Mesenchymal stem cell (in vitro differentiated cells and primary cell): ENCODE data around the gene CLEC4A.
"Not testable (repeated sequence)": the region's sequence is repeated elsewhere in the genome, so short reads cannot be mapped to it uniquely, and the experiment has no call there.

ENCODE experiments used
- DNase-seq: peaks from one replicate; pipeline ENCODE4 v3.0.0-alpha.2; 2013
- H2AFZ ChIP-seq: one replicate; pipeline ENCODE4 v1.6.1; 2013; ENCODE audit warnings: low read depth, mild to moderate bottlenecking, control low read depth, inconsistent platforms, low read length, moderate library complexity
- H2AK5ac ChIP-seq: 2 replicates; pipeline ENCODE4 v1.6.1; 2013; ENCODE audit warnings: low read length, moderate library complexity, mild to moderate bottlenecking, inconsistent platforms; ENCODE audit not compliant: severe bottlenecking
- H2BK120ac ChIP-seq: one replicate; pipeline ENCODE4 v1.6.1; 2013; ENCODE audit warnings: low read depth, mild to moderate bottlenecking, inconsistent platforms, low read length, moderate library complexity
- H2BK12ac ChIP-seq, 2 experiments: one replicate each; pipeline ENCODE4 v1.6.1; 2013; ENCODE audit warnings: inconsistent platforms in 2 of 2, low read length in 2 of 2, mild to moderate bottlenecking in 2 of 2, moderate library complexity in 2 of 2, control low read depth in 1 of 2
- H2BK15ac ChIP-seq: one replicate; pipeline ENCODE4 v1.6.1; 2013; ENCODE audit warnings: mild to moderate bottlenecking, low read depth, inconsistent platforms; ENCODE audit not compliant: poor library complexity, severe bottlenecking
- H2BK5ac ChIP-seq: 2 replicates; pipeline ENCODE4 v1.6.1; 2013; ENCODE audit warnings: low read depth, mild to moderate bottlenecking, low read length, control low read depth, inconsistent platforms; ENCODE audit not compliant: poor library complexity, severe bottlenecking
- H3K14ac ChIP-seq, 2 experiments: one replicate each; pipeline ENCODE4 v1.6.1; 2013; ENCODE audit warnings: inconsistent platforms in 2 of 2, low read length in 2 of 2, control low read depth in 1 of 2, mild to moderate bottlenecking in 1 of 2, moderate library complexity in 1 of 2
- H3K18ac ChIP-seq, 2 experiments: one replicate each; pipeline ENCODE4 v1.6.1; 2013; ENCODE audit warnings: inconsistent platforms in 2 of 2, low read length in 2 of 2, control low read depth in 1 of 2, low read depth in 1 of 2, mild to moderate bottlenecking in 1 of 2
- H3K23ac ChIP-seq, 2 experiments: one replicate each; pipeline ENCODE4 v1.6.1; 2013; ENCODE audit warnings: inconsistent platforms in 2 of 2, low read length in 2 of 2, mild to moderate bottlenecking in 2 of 2, moderate library complexity in 2 of 2, control low read depth in 1 of 2
- H3K27ac ChIP-seq: 2 replicates; pipeline ENCODE4 v1.5.1; 2013; ENCODE audit warnings: mild to moderate bottlenecking, moderate library complexity, low read length, control low read depth, inconsistent platforms; ENCODE audit not compliant: poor library complexity, severe bottlenecking
- H3K27me3 ChIP-seq, 2 experiments: 2 replicates each; pipeline versions ENCODE4 v1.6.1 to v1.7.0; 2013; ENCODE audit warnings: low read length in 2 of 2, mild to moderate bottlenecking in 2 of 2, moderate library complexity in 2 of 2, control low read depth in 1 of 2, inconsistent platforms in 1 of 2; ENCODE audit not compliant: control insufficient read depth in 1 of 2, insufficient read depth in 1 of 2
- H3K36me3 ChIP-seq, 2 experiments: 2 replicates each; pipeline versions ENCODE4 v1.6.1 to v1.7.0; 2013; ENCODE audit warnings: low read length in 2 of 2, control low read depth in 1 of 2, inconsistent platforms in 1 of 2, low read depth in 1 of 2, mild to moderate bottlenecking in 1 of 2; ENCODE audit not compliant: insufficient read depth in 2 of 2, control insufficient read depth in 1 of 2
- H3K4ac ChIP-seq, 2 experiments: one replicate each; pipeline ENCODE4 v1.6.1; 2013; ENCODE audit warnings: inconsistent platforms in 2 of 2, low read length in 2 of 2, mild to moderate bottlenecking in 2 of 2, moderate library complexity in 2 of 2, control low read depth in 1 of 2, low read depth in 1 of 2
- H3K4me1 ChIP-seq: 2 replicates; pipeline ENCODE4 v1.6.1; 2013; ENCODE audit warnings: low read depth, low read length, control low read depth; ENCODE audit not compliant: control insufficient read depth, insufficient read depth
- H3K4me2 ChIP-seq: 2 replicates; pipeline ENCODE4 v1.6.1; 2013; ENCODE audit warnings: low read length, mild to moderate bottlenecking, inconsistent platforms; ENCODE audit not compliant: poor library complexity, severe bottlenecking
- H3K4me3 ChIP-seq, 2 experiments: 2 replicates each; pipeline versions ENCODE4 v1.5.1 to v1.7.0; 2013; ENCODE audit warnings: low read length in 2 of 2, mild to moderate bottlenecking in 2 of 2, control low read depth in 1 of 2, low read depth in 1 of 2; ENCODE audit not compliant: insufficient read depth in 1 of 2
- H3K79me1 ChIP-seq: replicated peaks from 2 replicates; pipeline ENCODE4 v1.6.1; 2013; ENCODE audit warnings: mild to moderate bottlenecking, control low read depth, low read length, inconsistent platforms; ENCODE audit not compliant: poor library complexity, severe bottlenecking
- H3K9ac ChIP-seq: 2 replicates; pipeline ENCODE4 v1.7.0; 2013; ENCODE audit warnings: mild to moderate bottlenecking, low read length, moderate library complexity
- H3K9me3 ChIP-seq: 2 replicates; pipeline ENCODE4 v1.7.0; 2013; ENCODE audit warnings: mild to moderate bottlenecking, low read length; ENCODE audit not compliant: control insufficient read depth
- H4K8ac ChIP-seq: one replicate; pipeline ENCODE4 v1.6.1; 2013; ENCODE audit warnings: inconsistent platforms, mild to moderate bottlenecking, low read length, moderate library complexity
- H4K91ac ChIP-seq: one replicate; pipeline ENCODE4 v1.6.1; 2013; ENCODE audit warnings: mild to moderate bottlenecking, low read length, inconsistent platforms
- WGBS: methylation state at CpG from one replicate; pipeline ENCODE4 v1.1.7; 2013; ENCODE audit warnings: mixed read lengths; 5-methylcytosine and 5-hydroxymethylcytosine counted together

Gene CLEC4A

GRCh38 chr12:8089277-8089676, 34.1 kb upstream of the CLEC4A start:
- not testable (repeated sequence) for H3K4ac ChIP-seq, H2AK5ac ChIP-seq, H3K4me1 ChIP-seq, H3K27me3 ChIP-seq, H2AFZ ChIP-seq, H3K23ac ChIP-seq, H3K4me3 ChIP-seq, H2BK120ac ChIP-seq, H3K9ac ChIP-seq, H4K8ac ChIP-seq, H3K27ac ChIP-seq, H3K14ac ChIP-seq, H3K9me3 ChIP-seq, H3K4me2 ChIP-seq, H2BK15ac ChIP-seq, H2BK5ac ChIP-seq, H4K91ac ChIP-seq, DNase-seq, H3K18ac ChIP-seq, H2BK12ac ChIP-seq
- Histone ChIP-seq H3K36me3 (peaks cover 9 to 48% of the 10 kb centered on the region in 2 experiments), H3K79me1 (peaks cover 27% of the 10 kb centered on the region)
- 96% methylated on average over 11 of the region's 11 CpGs for WGBS

- DNase-seq, result no peak
- Histone ChIP-seq H3K4me2 (no peak overlapping the region), H4K91ac (no peak overlapping the region), H3K4me3 (no peak overlapping the region), H3K18ac (no peak overlapping the region), H4K8ac (no peak overlapping the region), H3K9ac (no peak overlapping the region), H2BK15ac (no peak overlapping the region), H2AFZ (no peak overlapping the region), H2BK12ac (no peak overlapping the region), H2BK5ac (no peak overlapping the region), H2BK120ac (no peak overlapping the region), H3K14ac (no peak overlapping the region), H3K27me3 (no peaks in the 10 kb centered on the region), H3K27ac (no peak overlapping the region), H3K79me1 (peaks cover 30% of the 10 kb centered on the region), H3K9me3 (no peaks in the 10 kb centered on the region), H3K23ac (no peak overlapping the region), H2AK5ac (no peak overlapping the region), H3K4me1 (no peaks in the 10 kb centered on the region), H3K36me3 (peaks cover 13 to 52% of the 10 kb centered on the region in 2 experiments), H3K4ac (no peak overlapping the region)
- 93% methylated on average over 5 of the region's 5 CpGs for WGBS
Measured at GRCh38 chr12:8089716-8090115, 33.7 kb upstream of the CLEC4A start.

- Histone ChIP-seq H3K18ac (no peak overlapping the region), H4K91ac (no peak overlapping the region), H3K14ac (no peak overlapping the region), H2AK5ac (no peak overlapping the region), H3K23ac (no peak overlapping the region), H3K27ac (no peak overlapping the region), H3K36me3 (peaks cover 16 to 85% of the 10 kb centered on the region in 2 experiments), H3K4me1 (no peaks in the 10 kb centered on the region), H2BK5ac (no peak overlapping the region), H2BK15ac (no peak overlapping the region), H4K8ac (no peak overlapping the region), H3K79me1 (peaks cover 27% of the 10 kb centered on the region), H3K27me3 (no peaks in the 10 kb centered on the region), H2BK12ac (no peak overlapping the region), H3K4ac (no peak overlapping the region), H2AFZ (no peak overlapping the region), H3K9me3 (no peaks in the 10 kb centered on the region), H3K4me3 (no peak overlapping the region), H3K9ac (no peak overlapping the region), H2BK120ac (no peak overlapping the region), H3K4me2 (no peak overlapping the region)
- WGBS, result no CpG with 5 or more reads among the region's 3 CpGs
- no peak for DNase-seq
Measured at GRCh38 chr12:8093291-8093690, 30.1 kb upstream of the CLEC4A start.

- no peak overlapping the region for H3K18ac ChIP-seq
Measured at GRCh38 chr12:8096281-8096915, 27.0 kb upstream of the CLEC4A start.

More at GRCh38 chr12:8096281-8096915, 27.0 kb upstream of the CLEC4A start:
- Histone ChIP-seq H3K14ac (no peak overlapping the region), H3K9me3 (no peaks in the 10 kb centered on the region), H4K8ac (no peak overlapping the region), H3K36me3 (peaks cover 14 to 72% of the 10 kb centered on the region in 2 experiments), H2BK120ac (no peak overlapping the region), H3K4me1 (no peaks in the 10 kb centered on the region), H4K91ac (no peak overlapping the region), H3K79me1 (peaks cover 15% of the 10 kb centered on the region), H2AK5ac (no peak overlapping the region), H3K27me3 (no peaks in the 10 kb centered on the region), H2BK5ac (no peak overlapping the region), H3K23ac (no peak overlapping the region), H2BK15ac (no peak overlapping the region), H2BK12ac (no peak overlapping the region), H3K4ac (no peak overlapping the region), H3K27ac (no peak overlapping the region), H3K4me3 (no peak overlapping the region), H2AFZ (no peak overlapping the region), H3K9ac (no peak overlapping the region), H3K4me2 (no peak overlapping the region)
- no peak for DNase-seq
- WGBS, result 100% methylated on average over 1 of the region's 2 CpGs
